Activated naive CD4-positive, alpha-beta T cell treated with Interleukin-2 at 50 U/mL for 16 hours (primary cell): ENCODE results near the gene SUN1.

Source experiments
- DNase-seq: peaks from one replicate; pipeline ENCODE4 v3.0.0-alpha.2; 2020

The SUN1 gene

GRCh38 chr7:879093-879492 lies 46.8 kb downstream of the SUN1 start:
- DNase-seq, result no peak

GRCh38 chr7:879706-880105 lies 47.4 kb downstream of the SUN1 start:
- DNase-seq, result no peak

GRCh38 chr7:880450-880849 lies 48.2 kb downstream of the SUN1 start:
- DNase-seq, result no peak

GRCh38 chr7:881441-882234 lies 49.4 kb downstream of the SUN1 start:
- DNase-seq, result no peak

GRCh38 chr7:882336-883035 lies 50.2 kb downstream of the SUN1 start:
- DNase-seq, result no peak

GRCh38 chr7:883055-884021 lies 51.1 kb downstream of the SUN1 start:
- no peak for DNase-seq

- DNase-seq, result no peak
These were observed 52.1 kb downstream of the SUN1 start for GRCh38 chr7:884191-885003.

GRCh38 chr7:885261-885892 lies 53.1 kb downstream of the SUN1 start:
- no peak for DNase-seq

GRCh38 chr7:885893-886625 lies 53.8 kb downstream of the SUN1 start:
- DNase-seq, result no peak

GRCh38 chr7:886626-887487 lies 54.6 kb downstream of the SUN1 start:
- DNase-seq, result no peak

GRCh38 chr7:887488-887820 lies 55.2 kb downstream of the SUN1 start:
- DNase-seq, result no peak

GRCh38 chr7:888081-889024 lies 56.1 kb downstream of the SUN1 start:
- DNase-seq, result no peak

- DNase-seq, result no peak
These were observed 56.7 kb downstream of the SUN1 start for GRCh38 chr7:889025-889390.

- no peak for DNase-seq
These were observed 57.1 kb downstream of the SUN1 start for GRCh38 chr7:889391-889790.

GRCh38 chr7:890868-891267 lies 58.6 kb downstream of the SUN1 start:
- no peak for DNase-seq

GRCh38 chr7:891291-891690 lies 59.0 kb downstream of the SUN1 start:
- no peak for DNase-seq

GRCh38 chr7:891805-892204 lies 59.5 kb downstream of the SUN1 start:
- no peak for DNase-seq

GRCh38 chr7:892648-893593 lies 60.6 kb downstream of the SUN1 start:
- DNase-seq, result no peak
